Head of caudate nucleus (tissue), 42 donors: ENCODE data around the gene FBXO31.
A peak's percentile ranks its signal among the peaks of the same experiment; 100 is the strongest.
"Not testable (repeated sequence)": the region's sequence is repeated elsewhere in the genome, so short reads cannot be mapped to it uniquely, and the experiment has no call there.

ENCODE experiments used
- DNase-seq, 42 donors: peaks; one replicate each; pipeline versions ENCODE4 v3.0.0 to v3.0.0-alpha.2; 2020 to 2021; ENCODE audit warnings: mixed read lengths in 7 of 42
- intact Hi-C: fragments of 100-400 bp; cut with DNase I; formaldehyde crosslinking; loops from one replicate; pipeline ENCODE4 v1.15.0; 2022

FBXO31 gene

DNA sequence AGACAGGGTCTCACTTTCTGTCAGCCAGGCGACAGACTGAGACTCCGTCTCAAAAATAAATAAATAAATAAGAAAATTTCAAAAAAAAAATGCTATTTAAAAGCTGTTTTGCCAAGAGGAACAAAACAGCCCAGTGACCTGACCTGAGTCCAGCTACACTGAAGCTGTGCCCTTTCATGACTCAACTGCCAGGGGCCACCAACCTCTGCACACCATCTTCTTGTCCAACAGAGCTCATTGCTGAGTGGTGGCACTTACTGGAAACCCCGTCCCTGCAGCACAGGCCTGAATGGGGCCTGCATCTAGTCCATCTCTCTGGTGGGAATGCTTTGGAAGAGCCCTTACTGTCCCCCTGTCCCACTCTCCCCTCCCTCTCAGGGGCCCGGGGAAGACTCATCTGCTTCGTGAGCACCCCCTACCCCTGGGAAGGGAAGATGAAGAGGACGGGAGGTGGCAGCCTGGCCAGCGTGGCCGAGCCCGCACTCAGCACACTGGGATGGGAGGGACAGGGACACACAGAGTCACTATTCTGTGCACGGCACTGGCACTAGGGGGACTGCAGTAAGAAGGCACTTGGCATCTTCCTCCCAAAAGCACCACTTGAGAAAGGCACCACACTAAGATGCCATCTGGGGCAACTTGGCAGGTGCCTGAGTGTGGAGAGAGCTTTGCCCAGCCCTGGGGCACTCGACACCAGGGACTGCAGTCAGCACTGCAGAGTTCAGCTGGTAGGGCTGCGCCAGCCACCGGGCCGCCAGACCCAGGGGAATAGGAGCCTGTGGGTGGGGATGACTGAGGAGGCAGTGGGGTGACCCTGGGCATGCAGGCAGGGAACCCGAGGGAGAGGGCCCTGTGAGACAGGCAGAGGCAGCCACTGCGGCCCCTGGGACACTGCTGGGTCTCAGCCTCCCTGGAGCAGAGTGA, 13.5 kb downstream of the FBXO31 start:
- intact Hi-C loops: no loop called here
- peak in 4 of 42 donors; percentile 19 to 29 (median 28) for DNase-seq

DNA sequence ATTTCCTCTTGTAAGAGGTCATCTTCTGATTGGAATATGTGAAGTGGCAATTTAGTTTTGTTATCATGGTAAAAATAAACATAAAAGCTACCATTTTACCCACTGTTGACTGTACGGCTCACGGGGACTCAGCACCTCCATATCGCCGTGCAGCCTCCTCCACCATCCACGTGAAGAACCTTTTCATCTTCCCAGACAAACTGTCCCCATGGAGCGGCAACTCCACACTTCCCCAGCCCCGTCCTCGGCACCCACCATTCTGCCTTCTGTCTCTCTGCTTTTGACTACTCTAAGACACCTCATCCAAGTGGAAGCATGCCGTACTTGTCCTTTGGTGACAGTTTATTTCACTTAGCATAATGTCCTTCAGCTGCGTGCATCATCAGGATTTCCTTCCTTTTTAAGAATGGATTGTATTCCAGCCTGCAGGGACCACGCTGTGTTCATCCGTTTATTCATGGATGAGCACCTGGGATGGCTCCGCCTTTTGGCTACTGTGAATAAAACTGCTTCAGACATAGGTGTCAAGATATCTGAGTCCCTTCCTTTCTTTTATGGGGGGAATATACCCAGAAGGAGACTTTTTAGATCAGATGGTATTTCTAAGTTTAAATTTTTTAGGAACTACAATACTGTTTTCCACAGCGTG, 14.3 kb downstream of the FBXO31 start:
- intact Hi-C loops: no loop called here
- no peak for DNase-seq

DNA sequence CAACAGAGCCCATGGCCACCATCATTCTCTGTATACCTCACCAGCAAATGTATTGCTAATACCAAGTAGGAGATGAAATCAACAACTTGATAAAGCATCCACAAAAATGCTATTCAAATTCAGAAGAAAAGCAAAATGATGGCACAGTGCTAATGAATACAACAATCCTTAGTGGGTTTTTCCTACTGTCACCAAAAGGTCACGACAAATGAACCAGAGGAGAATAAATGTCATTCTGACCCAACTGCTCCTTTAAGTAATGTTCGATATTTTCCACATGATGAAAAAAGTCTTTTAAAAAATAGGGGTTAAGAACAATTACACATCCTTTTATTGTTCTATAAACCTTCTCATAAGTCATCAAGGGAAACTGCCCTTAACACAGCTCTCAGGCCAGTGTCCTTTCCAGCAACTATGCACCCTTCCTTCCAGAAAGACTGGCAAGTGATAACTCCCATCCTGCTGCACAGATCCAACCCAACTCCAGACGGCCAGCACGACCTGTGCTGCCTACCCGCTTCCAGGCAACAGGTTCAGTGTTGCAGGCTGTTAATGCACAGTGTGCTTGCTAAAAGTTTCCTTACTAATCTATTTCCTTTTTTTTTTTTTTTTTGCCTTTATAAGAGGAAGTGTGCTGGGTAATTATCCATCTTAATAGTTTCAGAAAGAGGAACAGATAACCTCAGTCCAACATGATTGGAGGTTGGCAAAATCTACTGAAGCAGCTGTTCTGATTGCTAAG, 15.4 kb downstream of the FBXO31 start:
- intact Hi-C loops: no loop called here
- no peak for DNase-seq

DNA sequence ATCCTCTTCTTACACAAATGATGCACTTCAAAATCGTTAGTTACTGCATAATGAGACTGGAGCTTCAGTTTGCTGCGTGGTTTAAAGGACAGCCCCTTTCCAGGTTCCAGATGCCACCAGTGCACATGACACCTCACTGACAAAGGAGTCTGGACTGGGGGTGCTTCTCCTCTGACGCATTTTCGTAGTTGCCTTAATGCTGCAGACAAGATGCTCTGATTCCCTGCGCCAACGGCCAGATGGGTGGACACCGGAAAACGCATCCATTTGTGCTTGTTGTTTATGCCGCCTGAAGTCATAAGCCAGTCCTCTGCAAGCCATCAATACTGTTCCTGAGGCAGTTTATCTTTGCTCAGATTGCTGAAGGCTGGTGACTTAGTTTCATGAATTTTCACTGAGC, 16.0 kb downstream of the FBXO31 start:
- no peak for DNase-seq
- intact Hi-C loops: no loop called here

DNA sequence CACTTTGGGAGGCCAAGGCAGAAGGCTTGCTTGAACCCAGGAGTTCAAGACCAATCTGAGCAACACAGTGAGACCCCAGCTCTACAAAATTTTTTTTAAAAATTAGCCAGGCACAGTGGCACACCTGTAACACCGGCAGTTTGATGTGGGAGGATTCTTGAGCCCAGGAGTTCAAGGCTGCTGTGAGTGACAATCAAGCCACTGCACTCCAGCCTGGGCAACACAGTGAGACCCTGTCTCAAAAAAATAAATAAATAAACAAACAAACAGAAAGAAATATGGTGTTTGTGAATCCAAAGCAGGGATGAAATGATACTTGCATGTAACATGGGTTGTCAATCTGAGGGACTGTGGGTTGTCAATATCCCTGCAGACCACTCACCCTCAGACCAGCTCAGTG, 16.6 kb downstream of the FBXO31 start:
- intact Hi-C loops: no loop called here
- no peak for DNase-seq

DNA sequence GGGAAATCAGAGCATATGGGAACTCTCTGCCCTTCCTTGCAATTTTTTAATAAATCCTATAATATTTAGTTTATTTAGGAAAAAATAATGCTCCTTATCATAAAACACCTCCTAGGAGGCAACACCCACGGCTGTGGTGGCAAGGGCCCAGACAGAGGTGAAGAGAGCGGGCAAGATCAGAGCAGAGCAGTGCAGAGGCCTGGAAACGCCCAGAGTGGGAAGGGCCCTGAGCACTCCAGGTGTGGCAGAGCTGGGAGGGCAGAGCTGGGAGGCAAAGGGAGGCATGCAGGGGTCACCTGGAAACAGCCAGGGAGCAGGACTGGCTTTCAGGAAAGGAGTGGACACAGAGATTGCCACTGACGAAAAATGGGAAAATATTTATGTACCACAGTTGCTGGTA, 17.3 kb downstream of the FBXO31 start:
- DNase-seq: no peak
- intact Hi-C loops: no loop called here

DNA sequence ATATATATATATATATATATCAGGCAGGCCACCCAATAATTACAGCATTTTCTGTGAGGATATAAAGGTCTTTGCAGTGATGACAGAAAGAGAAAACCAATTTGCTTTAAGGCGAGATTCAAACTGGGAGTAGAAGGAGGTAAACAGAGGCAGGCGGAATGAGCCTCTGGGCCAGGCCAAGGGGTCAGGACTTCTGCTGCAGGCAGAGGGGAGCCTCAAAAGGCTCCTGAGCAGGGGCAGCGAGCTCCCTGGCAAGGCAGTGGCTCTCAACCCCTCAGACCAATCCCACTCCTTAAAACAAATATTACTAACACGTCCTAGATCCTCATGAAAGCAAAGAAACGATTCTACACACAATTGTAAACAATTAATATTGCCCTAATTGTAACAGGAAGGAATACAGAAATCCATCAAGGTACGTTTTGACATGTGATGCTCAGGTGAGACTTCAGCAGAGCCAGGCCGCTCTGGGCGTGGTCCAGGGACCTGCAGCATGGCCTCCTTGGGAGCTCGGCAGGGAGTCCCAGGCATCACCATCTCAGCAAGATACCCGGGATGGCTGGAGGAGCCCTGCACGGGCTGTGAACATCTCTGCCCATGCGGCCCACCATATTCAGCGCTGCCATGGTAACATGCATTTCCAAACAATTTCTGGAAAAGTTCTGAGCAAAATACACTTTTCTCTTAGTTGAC, 18.4 kb downstream of the FBXO31 start:
- intact Hi-C loops: no loop called here
- DNase-seq: no peak

DNA sequence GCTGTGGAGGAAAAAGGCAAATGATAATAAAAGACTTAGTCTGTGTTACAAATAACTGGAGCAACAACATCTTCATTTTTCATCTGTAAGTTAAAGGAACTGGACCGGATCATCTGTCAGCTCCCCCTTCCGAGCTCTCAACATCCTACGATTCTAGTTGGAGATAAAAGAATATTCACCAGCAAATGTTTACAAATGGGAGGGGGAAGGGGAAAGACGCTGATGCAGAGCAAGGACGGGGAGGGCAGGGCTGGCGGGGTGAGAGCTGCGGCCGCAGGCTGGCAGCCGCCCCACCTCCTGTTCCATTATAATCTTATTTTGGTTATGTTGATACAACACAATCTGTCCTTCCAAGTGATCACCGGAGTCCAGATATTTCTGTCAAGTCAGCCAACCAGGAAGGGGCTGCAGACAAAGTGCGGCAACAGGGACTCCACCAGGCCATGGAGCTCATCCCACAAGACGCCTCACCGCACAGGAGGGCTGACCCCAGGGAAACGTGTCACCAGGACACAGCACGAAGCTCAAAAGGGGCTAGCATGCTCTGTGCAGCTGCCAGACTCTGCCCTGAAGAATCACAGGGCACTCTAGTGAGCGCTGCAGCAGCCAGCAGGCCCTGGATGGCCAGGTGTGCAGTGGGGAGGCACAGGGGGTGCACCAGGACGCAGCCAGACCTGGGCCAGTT, 19.7 kb downstream of the FBXO31 start:
- DNase-seq: peak in 1 of 42 donors; percentile 18
- intact Hi-C loops: no loop called here

DNA sequence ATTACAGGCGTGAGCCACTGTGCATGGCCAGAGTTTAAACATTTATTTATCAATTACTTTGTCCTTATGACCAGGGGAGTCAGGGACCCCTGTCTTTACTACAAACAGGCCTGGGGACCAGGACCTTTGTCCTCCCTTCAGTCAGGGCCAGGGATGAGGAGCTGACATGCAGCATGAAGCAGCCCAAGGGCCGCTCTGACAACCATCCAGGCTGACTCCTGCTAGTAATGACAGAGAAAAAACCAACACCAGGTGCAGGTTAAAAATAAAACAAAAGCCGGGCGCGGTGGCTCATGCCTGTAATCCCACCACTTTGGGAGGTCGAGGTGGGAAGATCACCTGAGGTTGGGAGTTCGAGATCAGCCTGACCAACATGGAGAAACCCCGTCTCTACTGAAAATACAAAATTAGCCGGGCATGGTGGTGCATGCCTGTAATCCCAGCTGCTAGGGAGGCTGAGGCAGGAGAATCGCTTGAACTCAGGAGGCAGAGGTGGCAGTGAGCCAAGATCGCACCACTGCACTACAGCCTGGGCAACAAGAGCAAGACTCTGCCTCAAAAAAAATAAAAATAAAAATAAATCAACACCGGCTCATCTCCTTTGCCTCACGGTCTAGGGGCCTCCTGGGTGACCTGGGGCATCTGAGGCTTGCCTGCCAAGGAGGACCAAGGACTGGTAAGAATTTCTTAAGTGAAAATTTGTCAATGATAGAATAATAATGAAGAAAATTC, 20.6 kb downstream of the FBXO31 start:
- DNase-seq, intact Hi-C loops: not testable (repeated sequence)

DNA sequence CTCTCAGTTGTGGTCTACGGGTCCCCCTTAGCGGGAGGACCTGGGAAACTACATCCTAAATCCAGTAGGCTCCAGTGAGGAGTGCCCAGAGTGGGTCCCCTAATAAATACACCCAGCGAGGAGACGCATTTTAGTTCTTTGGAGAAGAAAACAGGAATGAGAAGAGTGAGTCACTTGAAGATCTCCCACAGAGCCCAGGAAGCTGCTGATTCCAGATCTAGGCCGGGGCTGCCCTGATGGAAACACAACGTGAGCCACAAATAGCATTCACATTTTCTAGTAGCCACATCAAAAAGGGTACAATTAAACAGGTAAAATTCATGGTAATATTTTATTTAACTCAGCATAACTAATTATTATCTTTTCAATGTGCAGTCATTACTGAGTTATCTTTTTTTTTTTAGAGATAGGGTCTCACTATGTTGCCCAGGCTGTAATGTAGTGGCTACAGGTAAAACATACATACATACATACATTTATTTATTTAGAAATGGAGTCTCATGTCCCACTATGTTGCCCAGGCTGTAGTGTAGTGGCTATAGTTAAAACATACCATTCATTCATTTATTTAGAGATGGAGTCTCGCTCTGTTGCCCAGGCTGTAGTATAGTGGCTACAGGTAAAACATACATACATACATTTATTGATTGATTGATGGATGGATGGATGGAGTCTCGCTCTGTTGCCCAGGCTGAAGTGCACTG, 21.5 kb downstream of the FBXO31 start:
- intact Hi-C loops: no loop called here
- peak in 1 of 42 donors; percentile 23 for DNase-seq

DNA sequence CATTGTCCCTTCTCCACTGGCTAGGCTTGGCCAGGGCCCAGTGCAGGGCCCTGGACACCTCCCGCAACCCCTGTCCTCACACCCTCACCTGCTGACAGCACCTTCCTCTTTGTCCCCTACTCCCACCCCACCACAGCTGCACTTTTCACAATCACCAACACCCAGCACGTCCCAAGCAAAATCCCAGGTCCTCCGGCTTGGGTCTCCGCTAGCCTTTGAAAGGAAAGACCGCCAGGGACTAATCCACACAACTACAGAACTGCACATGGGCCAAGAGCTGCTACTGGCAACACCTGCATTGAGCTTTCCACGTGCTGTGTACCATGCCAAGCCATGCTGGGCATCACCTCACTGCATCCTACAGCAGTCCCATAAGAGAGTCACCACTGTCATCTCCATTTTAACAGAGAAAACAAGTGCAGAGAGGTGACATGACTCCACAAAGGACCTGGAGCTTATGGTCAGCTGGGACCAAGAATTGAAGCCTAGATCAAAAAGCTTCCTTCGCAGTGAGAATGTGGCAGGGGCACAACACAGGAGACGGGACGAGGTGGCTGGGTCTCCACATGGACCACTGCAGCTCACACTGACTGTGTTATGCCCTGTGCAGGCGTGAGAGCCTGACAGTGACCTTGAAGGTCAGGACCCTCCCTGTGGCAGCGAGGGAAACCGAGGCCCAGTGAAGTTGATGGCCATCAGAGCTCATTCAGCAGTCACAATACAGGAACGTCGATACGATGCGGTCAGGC, 22.5 kb downstream of the FBXO31 start:
- intact Hi-C loops: no loop called here
- no peak for DNase-seq

DNA sequence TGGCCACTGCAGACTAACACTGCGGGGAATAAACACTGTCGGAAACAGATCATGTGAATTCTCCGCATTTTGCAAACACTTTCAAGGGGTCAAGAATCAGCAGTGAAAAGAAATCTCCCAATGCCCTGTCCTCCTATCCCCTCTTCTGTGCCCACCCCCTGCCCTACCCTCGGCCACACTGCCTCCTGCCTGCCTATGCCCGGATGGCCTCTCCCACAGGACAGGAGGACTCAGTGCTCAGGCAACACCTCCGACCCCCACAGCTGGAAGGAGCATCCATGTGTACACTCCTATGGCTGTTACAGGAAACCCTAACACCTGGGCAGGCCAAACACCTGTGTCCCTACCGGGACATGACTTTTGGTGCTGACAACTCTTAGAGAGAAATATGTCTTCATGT, 24.5 kb downstream of the FBXO31 start:
- intact Hi-C loops: no loop called here

DNA sequence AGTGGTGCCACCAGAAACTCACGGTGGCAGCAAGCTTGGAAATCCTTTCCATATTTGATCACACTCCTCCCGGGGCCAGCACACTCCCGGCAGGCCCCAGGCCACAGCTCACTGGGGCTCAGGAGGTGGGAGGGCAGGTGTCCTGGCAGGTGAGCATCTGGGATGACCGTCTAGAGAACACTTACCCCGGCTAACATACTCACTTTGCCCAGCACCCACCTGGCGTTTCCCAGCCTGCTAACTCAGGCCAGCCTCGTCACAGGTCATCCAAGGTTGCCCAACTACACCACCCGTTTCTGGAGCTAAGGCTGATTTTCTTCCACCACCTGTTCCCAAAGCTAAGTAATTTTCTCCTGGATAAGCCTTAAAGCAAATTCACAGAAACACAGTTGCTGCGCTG, 24.9 kb downstream of the FBXO31 start:
- DNase-seq: no peak
- intact Hi-C loops: no loop called here

More for the DNA sequence above, 24.5 kb downstream of the FBXO31 start:
- DNase-seq: no peak

DNA sequence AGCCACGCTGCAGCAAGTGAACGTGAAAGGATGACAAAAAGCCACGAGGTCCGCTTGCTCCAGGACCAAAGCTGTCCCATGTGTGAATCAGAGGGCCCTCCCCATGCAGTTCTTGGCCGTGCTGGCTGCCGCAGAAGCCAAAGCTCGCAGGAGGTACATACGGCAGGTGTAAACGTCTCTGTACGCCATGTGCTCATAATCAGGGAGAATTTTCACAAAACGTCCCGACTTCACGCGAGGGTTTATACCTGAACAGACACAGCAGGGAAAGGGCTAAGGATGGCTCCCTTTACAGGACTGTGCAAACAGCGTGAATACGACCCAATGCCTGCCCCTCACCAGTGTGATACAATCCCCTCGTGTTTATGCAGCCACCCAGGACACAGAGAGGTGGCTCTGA, 25.3 kb downstream of the FBXO31 start:
- DNase-seq: no peak
- intact Hi-C loops: no loop called here

DNA sequence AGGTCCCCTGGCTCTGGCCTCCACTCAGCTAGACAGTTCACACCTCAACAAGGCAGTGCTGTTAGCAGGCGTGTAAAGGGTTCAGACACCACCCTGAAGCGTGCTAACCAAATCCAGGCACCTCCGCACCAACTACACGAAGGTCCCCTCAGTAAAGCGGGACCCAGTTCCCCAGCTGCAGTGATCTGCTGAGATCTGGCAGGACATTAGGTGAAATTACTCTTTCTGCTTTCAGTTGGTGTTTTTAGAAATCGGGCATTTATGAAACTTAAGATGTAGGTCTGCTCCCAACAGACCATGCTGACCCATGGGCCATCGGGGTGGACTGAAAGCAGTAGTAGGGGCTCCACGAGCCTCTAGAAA, 27.1 kb downstream of the FBXO31 start:
- no peak for DNase-seq
- intact Hi-C loops: no loop called here

DNA sequence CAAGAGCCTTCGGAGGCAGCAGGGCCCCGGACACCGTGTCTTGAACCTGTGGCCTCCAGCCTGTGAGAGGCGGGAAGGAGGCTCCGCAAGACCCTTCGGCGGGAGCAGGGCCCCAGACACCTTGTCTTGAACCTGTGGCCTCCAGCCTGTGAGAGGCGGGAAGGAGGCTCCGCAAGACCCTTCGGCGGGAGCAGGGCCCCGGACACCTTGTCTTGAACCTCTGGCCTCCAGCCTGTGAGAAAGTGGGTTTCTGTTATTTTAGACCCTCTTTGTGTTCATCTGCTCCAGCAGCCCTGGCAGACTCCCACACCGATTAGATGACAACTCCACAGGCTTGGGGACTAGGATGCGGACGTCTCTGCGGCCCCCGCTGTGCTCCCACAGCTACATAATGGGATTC, 30.0 kb downstream of the FBXO31 start:
- intact Hi-C loops: no loop called here
- no peak for DNase-seq

DNA sequence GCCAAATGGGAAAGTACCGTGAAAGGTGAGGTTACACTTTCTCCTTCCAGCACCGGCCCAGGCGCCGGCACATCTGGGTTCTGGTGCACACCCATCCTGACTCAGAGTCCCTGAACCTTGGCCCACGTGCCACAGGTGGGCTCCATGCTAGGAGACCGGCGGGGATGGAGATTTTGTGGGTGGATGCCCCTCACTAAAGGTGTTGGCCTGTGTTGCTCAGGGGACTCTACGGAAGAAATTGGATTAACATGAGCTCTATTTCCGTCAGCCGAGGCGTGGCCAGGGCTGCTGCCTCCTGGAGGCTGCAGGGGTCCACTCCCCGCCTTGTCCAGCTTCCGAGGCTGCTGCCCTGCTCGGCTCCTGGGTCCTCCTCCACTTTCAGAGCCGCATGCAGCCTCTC, 30.8 kb downstream of the FBXO31 start:
- no peak for DNase-seq
- intact Hi-C loops: no loop called here
